Lower leg skin (tissue), 3 donors: ENCODE measurements around the gene CTBP2.

Experiments used
- POLR2A ChIP-seq, 2 donors: fragments of 450-650 bp; IDR thresholded peaks; one replicate each; pipeline ENCODE4 v1.6.1; 2016 to 2017; ENCODE audit warnings: antibody characterized with exemption in 2 of 2, mild to moderate bottlenecking in 1 of 2, moderate library complexity in 1 of 2
- TF ChIP-seq, protein P1 (sequence below), 3 donors: fragments of 450-650 bp; IDR thresholded peaks; one replicate each; pipeline ENCODE4 v1.5.1; 2016; ENCODE audit warnings: antibody characterized with exemption in 3 of 3, mild to moderate bottlenecking in 3 of 3, moderate library complexity in 2 of 3

- TF ChIP-seq, protein P1, sequence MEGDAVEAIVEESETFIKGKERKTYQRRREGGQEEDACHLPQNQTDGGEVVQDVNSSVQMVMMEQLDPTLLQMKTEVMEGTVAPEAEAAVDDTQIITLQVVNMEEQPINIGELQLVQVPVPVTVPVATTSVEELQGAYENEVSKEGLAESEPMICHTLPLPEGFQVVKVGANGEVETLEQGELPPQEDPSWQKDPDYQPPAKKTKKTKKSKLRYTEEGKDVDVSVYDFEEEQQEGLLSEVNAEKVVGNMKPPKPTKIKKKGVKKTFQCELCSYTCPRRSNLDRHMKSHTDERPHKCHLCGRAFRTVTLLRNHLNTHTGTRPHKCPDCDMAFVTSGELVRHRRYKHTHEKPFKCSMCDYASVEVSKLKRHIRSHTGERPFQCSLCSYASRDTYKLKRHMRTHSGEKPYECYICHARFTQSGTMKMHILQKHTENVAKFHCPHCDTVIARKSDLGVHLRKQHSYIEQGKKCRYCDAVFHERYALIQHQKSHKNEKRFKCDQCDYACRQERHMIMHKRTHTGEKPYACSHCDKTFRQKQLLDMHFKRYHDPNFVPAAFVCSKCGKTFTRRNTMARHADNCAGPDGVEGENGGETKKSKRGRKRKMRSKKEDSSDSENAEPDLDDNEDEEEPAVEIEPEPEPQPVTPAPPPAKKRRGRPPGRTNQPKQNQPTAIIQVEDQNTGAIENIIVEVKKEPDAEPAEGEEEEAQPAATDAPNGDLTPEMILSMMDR (IDR thresholded peaks at IDR 0.05) = no peak
- no peak for TF ChIP-seq POLR2A (IDR thresholded peaks at IDR 0.05)
Observed at GRCh38 chr10:125029584-125030242, 130.7 kb downstream of the CTBP2 start.
